Mucosa of rectum (tissue), 2 donors: ENCODE results near the gene NME7.

Source experiments
- H3K27ac ChIP-seq, 2 donors: one replicate each; pipeline ENCODE4 v1.7.0; 2013; ENCODE audit warnings: inconsistent platforms in 2 of 2, low read depth in 2 of 2, low read length in 2 of 2
- H3K27me3 ChIP-seq, 2 donors: one replicate each; pipeline ENCODE4 v1.7.0; 2013; ENCODE audit warnings: low read length in 2 of 2; ENCODE audit not compliant: control insufficient read depth in 2 of 2, insufficient read depth in 2 of 2
- H3K36me3 ChIP-seq, 2 donors: one replicate each; pipeline ENCODE4 v1.7.0; 2013; ENCODE audit warnings: low read length in 2 of 2; ENCODE audit not compliant: control insufficient read depth in 2 of 2, insufficient read depth in 2 of 2
- H3K4me1 ChIP-seq, 2 donors: one replicate each; pipeline ENCODE4 v1.7.0; 2013; ENCODE audit warnings: low read length in 2 of 2, mild to moderate bottlenecking in 1 of 2; ENCODE audit not compliant: control insufficient read depth in 2 of 2, insufficient read depth in 2 of 2
- H3K4me3 ChIP-seq, 2 donors: one replicate each; pipeline ENCODE4 v1.7.0; 2013; ENCODE audit warnings: low read length in 2 of 2
- H3K9ac ChIP-seq, 2 donors: one replicate each; pipeline ENCODE4 v1.7.0; 2013; ENCODE audit warnings: low read length in 2 of 2, low read depth in 1 of 2, mild to moderate bottlenecking in 1 of 2
- H3K9me3 ChIP-seq, 2 donors: one replicate each; pipeline ENCODE4 v1.7.0; 2013; ENCODE audit warnings: low read length in 2 of 2; ENCODE audit not compliant: control insufficient read depth in 2 of 2
- donor health status: healthy.
- donor health status: Normal muscosa, but diverticular disease.

The NME7 gene

GRCh38 chr1:169207797-169208520, 159.6 kb downstream of the NME7 start:
- Histone ChIP-seq H3K4me1 (no peaks in the 10 kb centered on the region), H3K9me3 (no peaks in the 10 kb centered on the region), H3K36me3 (no peaks in the 10 kb centered on the region), H3K4me3 (no peak overlapping the region), H3K27me3 (no peaks in the 10 kb centered on the region), H3K9ac (no peak overlapping the region), H3K27ac (no peak overlapping the region)

GRCh38 chr1:169204157-169204556, 163.4 kb downstream of the NME7 start:
- Histone ChIP-seq H3K36me3 (no peaks in the 10 kb centered on the region), H3K9ac (no peak overlapping the region), H3K27me3 (no peaks in the 10 kb centered on the region), H3K9me3 (no peaks in the 10 kb centered on the region), H3K4me1 (no peaks in the 10 kb centered on the region), H3K27ac (no peak overlapping the region), H3K4me3 (no peak overlapping the region)

DNA sequence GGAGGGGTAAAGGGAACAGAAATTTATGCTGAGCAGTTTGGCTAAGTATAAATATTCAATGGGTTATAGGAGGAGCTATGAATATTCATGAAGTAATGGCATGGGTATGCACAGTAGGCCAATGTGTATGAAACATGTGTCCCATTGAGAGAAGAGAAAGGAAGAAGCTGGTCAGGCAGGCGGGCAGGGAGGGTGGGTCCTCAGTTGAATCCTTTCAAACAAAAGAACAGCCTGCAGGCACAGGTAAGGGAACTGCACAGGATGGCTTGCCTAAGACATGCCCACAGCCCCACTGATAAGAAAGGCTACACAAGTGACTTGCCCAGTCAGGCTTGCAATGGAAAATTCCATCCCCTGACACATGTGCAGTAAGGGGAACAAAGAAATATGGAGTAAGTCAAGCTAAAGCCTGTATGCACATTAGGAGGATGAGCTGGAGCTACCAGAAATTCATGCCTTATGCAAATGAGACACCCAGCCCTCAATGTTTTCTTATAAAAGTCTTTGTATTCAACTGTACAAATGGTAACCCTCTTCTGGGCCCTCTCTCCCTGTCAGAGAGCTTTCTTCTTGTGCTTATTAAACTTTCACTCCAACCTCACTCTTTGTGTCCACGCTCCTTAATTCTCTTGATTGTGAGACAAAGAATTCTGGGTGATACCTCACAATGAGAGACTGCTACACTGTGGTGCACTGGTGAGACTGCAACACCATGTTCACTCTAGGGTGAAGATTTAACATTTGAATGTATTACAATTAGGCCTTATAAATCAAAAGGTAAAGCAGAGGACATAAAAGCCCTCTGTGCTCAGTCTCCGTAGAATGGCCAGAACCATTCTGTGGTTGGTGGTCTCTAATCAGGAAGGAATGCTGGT, 164.6 kb downstream of the NME7 start:
- H3K27me3 ChIP-seq = no peaks in the 10 kb centered on the region
- no peaks in the 10 kb centered on the region for H3K4me1 ChIP-seq
- no peak overlapping the region for H3K4me3 ChIP-seq
- no peak overlapping the region for H3K27ac ChIP-seq
- no peaks in the 10 kb centered on the region for H3K36me3 ChIP-seq
- no peaks in the 10 kb centered on the region for H3K9me3 ChIP-seq
- H3K9ac ChIP-seq = no peak overlapping the region

DNA sequence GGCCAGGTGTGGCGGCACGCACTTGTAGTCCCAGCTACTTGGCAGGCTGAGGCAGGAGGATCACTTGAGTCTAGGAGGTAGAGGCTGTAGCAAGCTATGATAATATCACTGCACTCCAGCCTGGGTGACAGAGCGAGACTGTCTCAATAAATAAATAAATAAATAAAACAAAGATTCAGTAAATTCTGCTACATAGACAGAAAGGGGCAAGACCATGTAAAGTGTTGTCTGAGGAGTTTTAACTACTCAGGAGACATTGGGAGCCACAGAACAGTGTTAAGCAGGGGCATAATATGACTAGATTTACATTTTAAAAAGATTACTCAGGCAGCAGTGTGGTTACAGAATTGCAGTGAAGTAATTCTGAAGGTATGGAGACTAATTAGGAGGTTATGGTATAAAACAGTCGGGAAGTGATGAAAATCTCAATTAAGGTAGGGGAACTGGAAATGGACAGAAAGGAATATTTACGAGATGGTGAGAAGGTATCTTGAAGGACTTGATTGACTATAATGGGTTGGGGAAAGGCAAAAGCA, 166.4 kb downstream of the NME7 start:
- no peak overlapping the region for H3K9ac ChIP-seq
- no peaks in the 10 kb centered on the region for H3K27me3 ChIP-seq
- H3K4me1 ChIP-seq = no peaks in the 10 kb centered on the region
- H3K36me3 ChIP-seq = no peaks in the 10 kb centered on the region
- no peak overlapping the region for H3K4me3 ChIP-seq
- no peaks in the 10 kb centered on the region for H3K9me3 ChIP-seq
- H3K27ac ChIP-seq = no peak overlapping the region

DNA sequence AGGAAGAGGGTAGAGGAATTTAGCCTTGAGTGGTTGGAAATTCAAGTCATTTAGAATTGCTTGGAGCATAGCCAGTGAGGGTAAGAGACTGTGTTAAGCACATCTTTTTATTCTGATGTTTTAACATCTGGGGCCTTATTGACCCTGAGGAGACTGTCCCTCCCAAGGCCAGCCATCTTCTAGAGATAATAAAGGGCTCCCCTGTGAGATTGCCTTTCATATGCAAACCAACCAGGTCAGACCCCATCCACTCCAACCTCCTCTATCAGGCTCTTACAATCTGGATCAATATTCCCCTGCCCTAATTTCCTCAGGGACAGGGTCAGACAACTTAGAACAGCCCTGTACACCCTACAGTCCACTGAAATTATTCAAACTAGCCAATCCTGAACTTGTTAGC, 167.3 kb downstream of the NME7 start:
- H3K27ac ChIP-seq = no peak overlapping the region
- H3K4me1 ChIP-seq = no peaks in the 10 kb centered on the region
- H3K9ac ChIP-seq = no peak overlapping the region
- H3K9me3 ChIP-seq = no peaks in the 10 kb centered on the region
- no peaks in the 10 kb centered on the region for H3K27me3 ChIP-seq
- H3K36me3 ChIP-seq = no peaks in the 10 kb centered on the region
- no peak overlapping the region for H3K4me3 ChIP-seq

DNA sequence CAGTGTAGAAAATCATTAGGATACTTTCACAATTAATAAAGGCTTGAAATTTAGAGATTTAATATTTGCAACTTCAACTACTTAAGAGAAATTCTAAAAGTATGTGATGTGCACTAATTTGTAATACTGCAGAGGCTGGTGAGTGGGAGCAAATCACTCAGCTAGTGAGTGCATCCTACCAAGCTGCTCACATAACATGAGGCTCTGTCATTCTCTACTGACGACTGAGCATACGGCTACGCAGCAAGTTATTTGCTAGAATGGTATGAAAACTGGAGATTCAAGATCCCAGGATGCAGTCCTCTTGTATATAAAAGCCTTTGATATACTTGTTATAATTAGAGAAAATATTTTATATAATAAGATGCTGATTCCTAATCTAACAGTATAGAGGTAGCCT, 171.0 kb downstream of the NME7 start:
- H3K4me1 ChIP-seq = no peaks in the 10 kb centered on the region
- no peaks in the 10 kb centered on the region for H3K9me3 ChIP-seq
- no peak overlapping the region for H3K27ac ChIP-seq
- no peaks in the 10 kb centered on the region for H3K27me3 ChIP-seq
- no peak overlapping the region for H3K4me3 ChIP-seq
- no peaks in the 10 kb centered on the region for H3K36me3 ChIP-seq
- H3K9ac ChIP-seq = no peak overlapping the region

DNA sequence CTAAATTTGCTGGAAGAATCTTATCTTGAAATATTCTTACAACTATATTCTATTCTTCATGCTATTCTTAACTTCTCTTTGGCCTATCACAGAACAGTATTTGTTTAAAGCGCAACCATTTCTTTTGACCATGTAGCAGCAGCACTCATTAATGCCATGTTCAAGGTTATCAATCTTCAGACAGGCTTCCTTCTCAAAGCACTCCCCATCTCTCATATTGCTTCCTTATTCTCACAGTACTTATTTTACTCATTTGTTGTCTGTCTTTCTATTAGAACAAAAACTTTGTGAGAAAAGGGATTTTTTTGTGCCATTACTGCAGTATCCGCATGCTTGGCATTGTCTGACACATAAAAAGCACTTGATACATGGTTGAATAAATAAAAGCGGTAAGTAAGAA, 171.4 kb downstream of the NME7 start:
- H3K36me3 ChIP-seq = no peaks in the 10 kb centered on the region
- H3K4me3 ChIP-seq = no peak overlapping the region
- H3K4me1 ChIP-seq = no peaks in the 10 kb centered on the region
- no peak overlapping the region for H3K9ac ChIP-seq
- H3K9me3 ChIP-seq = no peaks in the 10 kb centered on the region
- H3K27ac ChIP-seq = no peak overlapping the region
- no peaks in the 10 kb centered on the region for H3K27me3 ChIP-seq

DNA sequence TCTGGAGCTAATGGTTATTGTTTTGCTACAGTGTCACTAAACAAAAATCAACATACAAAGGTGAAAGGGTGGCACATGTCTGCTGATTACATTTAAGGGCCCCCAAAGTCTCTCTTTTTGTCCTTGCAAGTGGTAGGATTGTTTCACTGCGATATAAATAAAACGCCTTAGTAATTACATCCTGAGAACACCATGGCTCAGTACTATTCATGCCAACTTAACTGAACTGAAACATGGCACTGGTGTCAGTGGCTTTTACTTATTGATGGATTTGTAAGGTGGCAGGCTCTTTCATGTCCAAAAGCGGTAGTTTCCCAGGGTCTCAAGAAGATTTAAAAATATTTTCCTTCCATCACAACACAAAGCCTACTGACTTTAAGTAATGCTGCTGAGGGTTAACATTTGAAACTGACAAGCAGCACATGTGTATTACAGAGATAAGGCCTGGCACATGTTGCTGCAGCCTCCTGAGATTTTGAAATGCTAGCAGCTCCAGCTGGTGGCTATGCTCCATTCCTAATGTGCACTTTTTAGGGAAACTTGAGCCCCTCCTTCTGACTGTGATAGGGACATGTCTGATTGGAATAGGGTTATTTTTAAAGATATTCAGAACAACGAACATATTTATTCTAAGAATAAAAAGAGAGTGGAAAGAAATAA, 174.3 kb downstream of the NME7 start:
- Histone ChIP-seq H3K27ac (no peak overlapping the region), H3K4me1 (no peaks in the 10 kb centered on the region), H3K27me3 (no peaks in the 10 kb centered on the region), H3K4me3 (no peak overlapping the region), H3K36me3 (no peaks in the 10 kb centered on the region), H3K9me3 (no peaks in the 10 kb centered on the region), H3K9ac (no peak overlapping the region)

DNA sequence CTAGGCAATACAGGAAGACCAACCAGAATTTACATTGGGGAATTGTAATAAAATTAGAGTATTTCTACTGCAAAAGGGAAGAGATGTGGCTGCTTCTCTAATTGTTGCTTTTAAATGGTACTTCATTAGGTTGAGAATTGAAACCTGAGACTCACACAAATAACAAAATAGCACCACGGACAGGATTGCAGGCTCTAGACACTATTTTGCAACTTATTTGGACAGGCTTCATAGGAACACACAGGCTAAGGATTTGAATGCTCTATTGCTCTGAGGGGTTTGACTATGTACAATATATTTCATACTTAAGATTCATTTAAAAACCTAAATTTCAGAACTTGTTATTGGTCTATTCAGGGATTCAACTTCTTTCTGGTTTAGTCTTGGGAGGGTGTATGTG, 181.5 kb downstream of the NME7 start:
- Histone ChIP-seq H3K9me3 (no peaks in the 10 kb centered on the region), H3K4me3 (no peak overlapping the region), H3K36me3 (no peaks in the 10 kb centered on the region), H3K9ac (no peak overlapping the region), H3K4me1 (no peaks in the 10 kb centered on the region), H3K27ac (no peak overlapping the region), H3K27me3 (no peaks in the 10 kb centered on the region)

- Histone ChIP-seq H3K4me1 (no peaks in the 10 kb centered on the region), H3K4me3 (no peak overlapping the region), H3K27ac (no peak overlapping the region), H3K36me3 (no peaks in the 10 kb centered on the region), H3K27me3 (no peaks in the 10 kb centered on the region), H3K9ac (no peak overlapping the region), H3K9me3 (no peaks in the 10 kb centered on the region)
Observed at GRCh38 chr1:169184812-169185211, 182.8 kb downstream of the NME7 start.
